Calu3 (cell line): ENCODE measurements around the gene DOK7. TPM values are rescaled to one million over a fixed set of nuclear protein-coding genes. Genes with fewer than 3 reads are reported as not detected.
A peak's percentile ranks its signal among the peaks of the same experiment; 100 is the strongest.

Source experiments
- BruUV-seq: library from RNA; stranded (reverse); fragments of 400-500 nt; replicated peaks from 2 replicates; lab custom pipeline; 2021; lab: Mats Ljungman, UMichigan
- CTCF ChIA-PET: fragments of 300-600 bp; sonication (Branson Sonifier 250); formaldehyde crosslinking; loops from one replicate; lab custom pipeline; 2022; ENCODE audit warnings: antibody characterized with exemption; lab: Charles Lee
- DNase-seq: peaks from one replicate; pipeline ENCODE4 v3.0.0; 2022
- H3K27ac Mint-ChIP-seq: one replicate; pipeline ENCODE4 v1.8.0; 2022; ENCODE audit warnings: mixed read lengths; ENCODE audit not compliant: unreplicated experiment
- H3K27me3 Mint-ChIP-seq: one replicate; pipeline ENCODE4 v1.8.0; 2022; ENCODE audit warnings: mixed read lengths; ENCODE audit not compliant: unreplicated experiment
- H3K36me3 Mint-ChIP-seq: one replicate; pipeline ENCODE4 v1.8.0; 2022; ENCODE audit warnings: mild to moderate bottlenecking, moderate library complexity, mixed read lengths; ENCODE audit not compliant: insufficient read depth, unreplicated experiment
- H3K4me1 Mint-ChIP-seq: one replicate; pipeline ENCODE4 v1.8.0; 2022; ENCODE audit warnings: mild to moderate bottlenecking, low read depth, mixed read lengths; ENCODE audit not compliant: unreplicated experiment
- H3K4me3 Mint-ChIP-seq: one replicate; pipeline ENCODE4 v1.8.0; 2022; ENCODE audit warnings: mild to moderate bottlenecking, low read depth, moderate library complexity, mixed read lengths; ENCODE audit not compliant: unreplicated experiment
- H3K9me3 Mint-ChIP-seq: one replicate; pipeline ENCODE4 v1.8.0; 2022; ENCODE audit warnings: low read depth, mixed read lengths; ENCODE audit not compliant: unreplicated experiment
- CTCF ChIP-seq: fragments of 200-600 bp; IDR thresholded peaks from one replicate; pipeline ENCODE4 v1.8.0; 2022; ENCODE audit warnings: antibody characterized with exemption; ENCODE audit not compliant: unreplicated experiment
- intact Hi-C: fragments of 100-400 bp; cut with micrococcal nuclease; formaldehyde crosslinking; loops from one replicate; pipeline ENCODE4 v1.10.0; 2022; ENCODE audit not compliant: unreplicated experiment
- total RNA-seq: library from RNA; stranded (reverse); gene quantifications from 2 replicates; pipeline ENCODE4 v1.2.3, GENCODE V29; 2022

DOK7 gene
- total RNA-seq, 1 experiment from 2014 or later, result 2.7 TPM

- H3K4me1 Mint-ChIP-seq, result no peaks in the 10 kb centered on the region
- CTCF ChIA-PET, result interaction anchor here (0.9 to 1.2 kb wide), 4 partner anchors 10 to 400 kb away, joined by 3 to 7 read pairs (median 4); no protein-coding TSS in a partner anchor
- no peaks in the 10 kb centered on the region for H3K9me3 Mint-ChIP-seq
- H3K27me3 Mint-ChIP-seq, result no peaks in the 10 kb centered on the region
- peak; percentile 86 for DNase-seq
- TF ChIP-seq CTCF, result peak; percentile 86
- no peak overlapping the region for H3K4me3 Mint-ChIP-seq
- no TSS peak for BruUV-seq
- H3K27ac Mint-ChIP-seq, result no peak overlapping the region
- intact Hi-C loops, result loop anchor here (1.0 kb wide), 1 partner anchor 134 kb away; no protein-coding TSS in a partner anchor
- H3K36me3 Mint-ChIP-seq, result peaks cover 19% of the 10 kb centered on the region
These were observed 17.5 kb downstream of the DOK7 start for GRCh38 chr4:3480528-3481112.

DNA sequence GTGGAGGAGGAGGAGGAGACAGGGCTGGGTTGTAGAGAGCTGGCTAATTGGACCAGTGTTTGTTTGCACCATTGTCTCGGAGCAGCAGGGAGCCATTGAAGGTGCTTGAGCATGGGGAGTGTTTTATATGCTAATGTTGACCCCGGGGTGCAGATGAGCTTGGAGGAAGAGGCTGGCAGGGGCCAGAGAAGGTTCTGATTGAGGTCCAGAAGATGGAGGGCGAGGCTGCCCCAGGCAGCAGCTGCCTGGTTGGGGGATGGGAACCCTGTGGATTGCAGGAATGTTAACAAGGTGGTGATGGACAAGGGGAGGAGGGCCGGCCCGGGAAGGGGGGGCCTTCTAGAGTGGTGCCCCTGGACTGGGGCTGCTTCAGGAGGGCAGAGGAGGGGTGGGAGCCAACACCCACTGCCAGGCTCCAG lies 18.0 kb downstream of the DOK7 start:
- TF ChIP-seq CTCF, result no peak
- BruUV-seq, result no TSS peak
- no peak for DNase-seq
- Mint-ChIP-seq H3K9me3 (no peaks in the 10 kb centered on the region), H3K27me3 (no peaks in the 10 kb centered on the region), H3K36me3 (peaks cover 20% of the 10 kb centered on the region), H3K4me1 (no peaks in the 10 kb centered on the region), H3K27ac (no peak overlapping the region), H3K4me3 (no peak overlapping the region)
- intact Hi-C loops, result no loop called here
- CTCF ChIA-PET, result interaction anchor here (0.9 to 1.2 kb wide), 4 partner anchors 11 to 400 kb away, joined by 3 to 7 read pairs (median 4); no protein-coding TSS in a partner anchor

DNA sequence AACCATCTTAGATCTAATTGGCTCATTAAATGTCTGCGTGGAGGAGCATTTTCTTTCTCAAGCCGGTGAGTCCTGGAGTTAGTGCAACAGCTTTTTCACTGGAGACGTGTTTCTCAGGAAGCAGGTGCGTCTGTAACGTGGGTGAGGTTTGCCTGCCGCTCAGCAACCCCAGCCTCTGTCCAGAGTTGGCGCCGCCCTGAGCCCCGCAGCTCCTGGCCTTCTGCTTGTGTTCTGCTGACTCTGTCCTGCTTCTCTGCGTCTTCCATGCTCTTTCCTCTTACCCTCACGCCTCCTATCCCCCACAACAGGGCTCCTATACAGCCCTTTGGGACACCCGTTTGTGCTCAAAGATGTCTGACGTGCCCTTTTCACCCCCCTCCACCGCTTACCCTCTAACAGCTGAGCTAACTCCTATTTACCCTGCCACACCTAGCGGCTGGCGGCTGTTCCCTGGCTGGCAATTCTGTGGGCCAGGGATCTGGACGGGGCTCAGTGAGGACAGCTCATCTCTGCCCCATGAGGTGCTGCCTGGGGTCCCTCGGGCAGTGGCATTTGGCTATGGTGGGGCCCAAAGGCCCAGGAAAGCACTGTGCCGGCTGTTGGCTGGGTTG lies 18.8 kb downstream of the DOK7 start:
- Mint-ChIP-seq H3K4me1 (no peaks in the 10 kb centered on the region), H3K27ac (no peak overlapping the region), H3K27me3 (no peaks in the 10 kb centered on the region), H3K36me3 (peaks cover 23% of the 10 kb centered on the region), H3K9me3 (no peaks in the 10 kb centered on the region), H3K4me3 (no peak overlapping the region)
- CTCF ChIA-PET, result interaction anchor here (0.6 kb wide), 1 partner anchor 302 kb away, joined by 10 read pairs; no protein-coding TSS in a partner anchor
- no peak for TF ChIP-seq CTCF
- BruUV-seq, result no TSS peak
- intact Hi-C loops, result no loop called here
- no peak for DNase-seq

DNA sequence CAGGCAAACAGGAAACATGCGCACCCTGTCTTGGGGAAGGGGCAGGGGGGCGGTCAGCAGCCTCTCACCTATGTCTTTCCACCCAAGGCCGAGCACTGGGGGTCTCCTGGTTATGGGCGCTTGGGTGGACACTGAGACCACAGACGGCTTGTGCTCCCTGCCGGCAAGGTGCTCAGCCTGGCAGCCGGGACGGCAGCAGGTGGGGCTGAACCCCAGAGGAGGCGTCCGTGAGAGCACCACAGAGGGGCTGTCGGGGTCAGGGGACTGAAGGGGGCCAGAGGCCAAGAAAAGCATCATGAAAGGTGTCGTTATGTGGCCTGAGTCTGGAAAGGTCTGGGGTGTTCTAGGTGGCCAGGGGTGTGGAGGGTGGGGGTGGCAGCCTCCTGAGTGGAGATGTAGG lies 19.6 kb downstream of the DOK7 start:
- no peaks in the 10 kb centered on the region for H3K4me1 Mint-ChIP-seq
- BruUV-seq, result no TSS peak
- CTCF ChIA-PET, result interaction anchor here (0.6 kb wide), 1 partner anchor 301 kb away, joined by 10 read pairs; no protein-coding TSS in a partner anchor

More for the DNA sequence above, 19.6 kb downstream of the DOK7 start:
- no peaks in the 10 kb centered on the region for H3K27me3 Mint-ChIP-seq
- H3K27ac Mint-ChIP-seq, result no peak overlapping the region
- no peak for TF ChIP-seq CTCF
- H3K9me3 Mint-ChIP-seq, result no peaks in the 10 kb centered on the region
- H3K36me3 Mint-ChIP-seq, result peaks cover 23% of the 10 kb centered on the region
- DNase-seq, result no peak
- intact Hi-C loops, result no loop called here
- no peak overlapping the region for H3K4me3 Mint-ChIP-seq
